Stimulated activated CD8-positive, alpha-beta memory T cell treated with anti-CD3 and anti-CD28 coated beads, Interleukin-7, amount 100 ng/mL, for 24 hours (primary cell): ENCODE measurements around the gene CHST11.

ENCODE experiments used
- DNase-seq: peaks from one replicate; pipeline ENCODE4 v3.0.0-alpha.2; 2020; ENCODE audit warnings: low read depth

The CHST11 gene

GRCh38 chr12:104720339-104721038 lies 263.7 kb downstream of the CHST11 start:
- peak; percentile 19 for DNase-seq

GRCh38 chr12:104721039-104721405 lies 264.3 kb downstream of the CHST11 start:
- DNase-seq = no peak

- DNase-seq = no peak
Observed at GRCh38 chr12:104721936-104722335, 265.2 kb downstream of the CHST11 start.

- no peak for DNase-seq
Observed at GRCh38 chr12:104722601-104723534, 266.1 kb downstream of the CHST11 start.

GRCh38 chr12:104723895-104724294 lies 267.1 kb downstream of the CHST11 start:
- no peak for DNase-seq

- DNase-seq = no peak
Observed at GRCh38 chr12:104724992-104725585, 268.3 kb downstream of the CHST11 start.

- no peak for DNase-seq
Observed at GRCh38 chr12:104725610-104726009, 268.9 kb downstream of the CHST11 start.

GRCh38 chr12:104727726-104728465 lies 271.1 kb downstream of the CHST11 start:
- no peak for DNase-seq

GRCh38 chr12:104729091-104729490 lies 272.3 kb downstream of the CHST11 start:
- DNase-seq = no peak

- no peak for DNase-seq
Observed at GRCh38 chr12:104729610-104730446, 273.1 kb downstream of the CHST11 start.

GRCh38 chr12:104730763-104731162 lies 274.0 kb downstream of the CHST11 start:
- no peak for DNase-seq

- DNase-seq = no peak
Observed at GRCh38 chr12:104733717-104734175, 277.0 kb downstream of the CHST11 start.

- no peak for DNase-seq
Observed at GRCh38 chr12:104734541-104735095, 277.9 kb downstream of the CHST11 start.

GRCh38 chr12:104735801-104736200 lies 279.1 kb downstream of the CHST11 start:
- no peak for DNase-seq

- no peak for DNase-seq
Observed at GRCh38 chr12:104736307-104736706, 279.6 kb downstream of the CHST11 start.

GRCh38 chr12:104737113-104737512 lies 280.4 kb downstream of the CHST11 start:
- no peak for DNase-seq

GRCh38 chr12:104737791-104738301 lies 281.1 kb downstream of the CHST11 start:
- DNase-seq = no peak

- no peak for DNase-seq
Observed at GRCh38 chr12:104738331-104738730, 281.6 kb downstream of the CHST11 start.

GRCh38 chr12:104738776-104739642 lies 282.3 kb downstream of the CHST11 start:
- no peak for DNase-seq

GRCh38 chr12:104740668-104741067 lies 283.9 kb downstream of the CHST11 start:
- no peak for DNase-seq
